HepG2 (cell line): ENCODE results near the gene MAPK7. TPM values are rescaled to one million over a fixed set of nuclear protein-coding genes. Genes with fewer than 3 reads are reported as not detected.

ENCODE experiments used
- ARID4A ChIP-seq: sonication (generic); formaldehyde crosslinking; IDR thresholded peaks from 2 replicates; pipeline ENCODE4 v1.5.0; 2020; ENCODE audit warnings: mild to moderate bottlenecking, missing genetic modification reagents, borderline replicate concordance
- HOXA9 ChIP-seq: sonication (generic); formaldehyde crosslinking; IDR thresholded peaks from 2 replicates; pipeline ENCODE4 v1.8.1; 2022; ENCODE audit warnings: missing genetic modification reagents, mild to moderate bottlenecking, moderate library complexity, borderline replicate concordance
- KLF9 ChIP-seq: IDR thresholded peaks from 2 replicates; pipeline ENCODE4 v1.6.1; 2016; ENCODE audit warnings: low read depth
- PREB ChIP-seq: sonication (generic); formaldehyde crosslinking; IDR thresholded peaks from 2 replicates; pipeline ENCODE4 v1.4.0; 2020; ENCODE audit warnings: missing genetic modification reagents
- ZBTB2 ChIP-seq: sonication (generic); formaldehyde crosslinking; IDR thresholded peaks from 2 replicates; pipeline ENCODE4 v1.8.0; 2022; ENCODE audit warnings: low read depth, missing genetic modification reagents
- ZNF124 ChIP-seq: sonication (generic); formaldehyde crosslinking; IDR thresholded peaks from 2 replicates; pipeline ENCODE4 v1.4.0; 2020; ENCODE audit warnings: missing genetic modification reagents
- ZNF136 ChIP-seq: sonication (generic); formaldehyde crosslinking; IDR thresholded peaks from 2 replicates; pipeline ENCODE4 v1.8.1; 2022; ENCODE audit warnings: low read depth, mild to moderate bottlenecking, moderate library complexity, missing genetic modification reagents
- ZNF407 ChIP-seq: sonication (generic); formaldehyde crosslinking; IDR thresholded peaks from one replicate; pipeline ENCODE4 v1.5.1; 2020; ENCODE audit warnings: mild to moderate bottlenecking, missing genetic modification reagents; ENCODE audit errors: not compliant biosample characterization
- ZNF431 ChIP-seq: sonication (generic); formaldehyde crosslinking; IDR thresholded peaks from 2 replicates; pipeline ENCODE4 v1.9.0; 2022; ENCODE audit warnings: missing genetic modification reagents, low read depth, mild to moderate bottlenecking, borderline replicate concordance
- ZNF556 ChIP-seq: sonication (generic); formaldehyde crosslinking; IDR thresholded peaks from 2 replicates; pipeline ENCODE4 v1.4.0; 2020; ENCODE audit warnings: mild to moderate bottlenecking, missing genetic modification reagents, borderline replicate concordance
- ZNF709 ChIP-seq: sonication (generic); formaldehyde crosslinking; IDR thresholded peaks from 2 replicates; pipeline ENCODE4 v1.5.0; 2020; ENCODE audit warnings: mild to moderate bottlenecking, missing genetic modification reagents
- ZNF777 ChIP-seq: sonication (generic); formaldehyde crosslinking; IDR thresholded peaks from 2 replicates; pipeline ENCODE4 v1.4.0; 2020; ENCODE audit warnings: missing genetic modification reagents
- polyA plus RNA-seq, 8 experiments: library from polyadenylated mRNA; depleted of rRNA in 3 of 8; stranded (reverse) in 7 of 8; unstranded in 1 of 8; fragments of >200 nt; fragmentation: Illumina TruSeq in 4 of 8; extraction: Trizol in 4 of 8; gene quantifications; 2 replicates each; pipeline versions ENCODE4 v1.2.1 to v1.2.3, GENCODE V29; 2011 to 2016; ENCODE audit warnings: low read depth in 4 of 8, missing spikeins in 1 of 8, mixed read lengths in 1 of 8; ENCODE audit not compliant: insufficient read depth in 1 of 8
- total RNA-seq, 5 experiments: library from RNA; depleted of rRNA; stranded (reverse); fragments of >200 nt; fragmentation: Illumina TruSeq; extraction: Trizol; gene quantifications; 2 replicates each; pipeline ENCODE4 v1.2.3, GENCODE V29; 2016; ENCODE audit warnings: low read depth in 1 of 5

Gene MAPK7
- total and polyA plus RNA-seq, 2 of the 13 experiments (the other 11 are each of a cell fraction or from before 2014, with no cell fraction given), result 2.9 to 5.9 TPM

- TF ChIP-seq ZNF407 (peak; percentile 85), ZNF136 (CRISPR knock-in tag) (peak; percentile 95; the same call in 1 of the 2 replicates), PREB (CRISPR knock-in tag) (no peak), ZNF777 (peak; percentile 39), ZNF431 (CRISPR knock-in tag) (no peak), ZNF124 (CRISPR knock-in tag) (peak; percentile 32; the same call in 1 of the 2 replicates), ARID4A (CRISPR knock-in tag) (peak; percentile 84; the same call in 1 of the 2 replicates), ZNF709 (peak; percentile 74; the same call in 1 of the 2 replicates), KLF9 (CRISPR knock-in tag) (peak; percentile 9; the same call in 1 of the 2 replicates), HOXA9 (CRISPR knock-in tag) (no peak), ZNF556 (CRISPR knock-in tag) (peak; percentile 64; the same call in 1 of the 2 replicates), ZBTB2 (peak; percentile 73)
Observed at GRCh38 chr17:19377602-19378415, 489 bp upstream of the MAPK7 start (continued).
